PC-3 (cell line): ENCODE measurements around the gene CPLX1. TPM values are rescaled to one million over a fixed set of nuclear protein-coding genes. Genes with fewer than 3 reads are reported as not detected.

Source experiments
- ATAC-seq: fragments of 200-7000 bp; cut with Tn5 transposase; 2 replicates; pipeline ENCODE4 v1.9.1; 2020; ENCODE audit warnings: mild to moderate bottlenecking, moderate library complexity
- BruUV-seq: library from RNA; stranded (reverse); fragments of 400-500 nt; replicated peaks from 2 replicates; lab custom pipeline; 2021; lab: Mats Ljungman, UMichigan
- CTCF ChIA-PET: fragments of 300-600 bp; sonication (Branson Sonifier 250); formaldehyde crosslinking; loops from one replicate; lab custom pipeline; 2022; ENCODE audit warnings: antibody characterized with exemption; lab: Charles Lee
- POLR2A ChIA-PET: fragments of 300-600 bp; sonication (Branson Sonifier 250); formaldehyde crosslinking; loops from one replicate; lab custom pipeline; 2022; ENCODE audit warnings: antibody characterized with exemption; ENCODE audit not compliant: unreplicated experiment; lab: Charles Lee
- DNase-seq: peaks from one replicate; pipeline ENCODE4 v3.0.0-alpha.2; 2015
- H2AFZ ChIP-seq: fragments of 300-600 bp; sonication (generic); 2 replicates; pipeline ENCODE4 v1.6.0; 2016; ENCODE audit warnings: antibody characterized with exemption, low read length
- H3F3A ChIP-seq: fragments of 300-600 bp; sonication (generic); one replicate; pipeline ENCODE4 v1.6.0; 2017; ENCODE audit warnings: antibody characterized with exemption, low read length, control low read depth, mild to moderate bottlenecking; ENCODE audit not compliant: unreplicated experiment
- H3K27ac ChIP-seq: fragments of 300-600 bp; sonication (generic); 2 replicates; pipeline ENCODE4 v1.5.1; 2016; ENCODE audit warnings: mild to moderate bottlenecking, low read length
- H3K27me3 ChIP-seq: fragments of 300-600 bp; sonication (generic); 2 replicates; pipeline ENCODE4 v1.6.1; 2016; ENCODE audit warnings: low read length, mixed read lengths
- H3K36me3 ChIP-seq: fragments of 300-600 bp; sonication (generic); 2 replicates; pipeline ENCODE4 v1.6.1; 2016; ENCODE audit warnings: low read depth, mixed run types, low read length, mixed read lengths
- H3K4me1 ChIP-seq: fragments of 300-600 bp; sonication (generic); 2 replicates; pipeline ENCODE4 v1.5.1; 2016; ENCODE audit warnings: low read length; ENCODE audit not compliant: insufficient read depth
- H3K4me2 ChIP-seq: fragments of 300-600 bp; sonication (generic); 2 replicates; pipeline ENCODE4 v1.6.0; 2016; ENCODE audit warnings: low read length
- H3K4me3 ChIP-seq: fragments of 300-600 bp; sonication (generic); 2 replicates; pipeline ENCODE4 v1.5.1; 2016; ENCODE audit warnings: mild to moderate bottlenecking, low read length, mixed read lengths
- H3K79me2 ChIP-seq: fragments of 300-600 bp; sonication (generic); 2 replicates; pipeline ENCODE4 v1.6.1; 2017; ENCODE audit warnings: low read length, mixed read lengths
- H3K9ac ChIP-seq: fragments of 300-600 bp; sonication (generic); 2 replicates; pipeline ENCODE4 v1.6.0; 2016; ENCODE audit warnings: mild to moderate bottlenecking, low read length
- H3K9me2 ChIP-seq: fragments of 300-600 bp; sonication (generic); replicated peaks from 2 replicates; pipeline ENCODE4 v1.6.1; 2016; ENCODE audit warnings: mixed run types, low read length, mixed read lengths
- H3K9me3 ChIP-seq: fragments of 300-600 bp; sonication (generic); 2 replicates; pipeline ENCODE4 v1.6.1; 2016; ENCODE audit warnings: low read length, mixed read lengths
- H4K20me1 ChIP-seq: fragments of 300-600 bp; sonication (generic); 2 replicates; pipeline ENCODE4 v1.6.1; 2016; ENCODE audit warnings: low read length, mixed read lengths
- CTCF ChIP-seq: fragments of 300-600 bp; sonication (generic); conservative IDR thresholded peaks from 2 replicates; pipeline ENCODE4 v1.5.1; 2017; ENCODE audit warnings: antibody characterized with exemption, low read depth, mild to moderate bottlenecking, low read length
- EZH2 ChIP-seq: fragments of 300-600 bp; sonication (generic); IDR thresholded peaks from one replicate; pipeline ENCODE4 v1.6.1; 2017; ENCODE audit warnings: antibody characterized with exemption, mild to moderate bottlenecking, low read length; ENCODE audit not compliant: unreplicated experiment
- EZH2phosphoT487 ChIP-seq: fragments of 300-600 bp; sonication (generic); IDR thresholded peaks from 2 replicates; pipeline ENCODE4 v1.6.1; 2018; ENCODE audit warnings: mild to moderate bottlenecking, antibody characterized with exemption, low read length, borderline replicate concordance
- intact Hi-C: fragments of 100-400 bp; cut with micrococcal nuclease; formaldehyde crosslinking; loops from 2 replicates; pipeline ENCODE4 v1.9.0; 2023
- total RNA-seq: library from RNA; depleted of rRNA; stranded (reverse); fragments of >200 nt; gene quantifications from 2 replicates; pipeline ENCODE4 v1.2.3, GENCODE V29; 2014

CPLX1 gene
- total RNA-seq, 1 experiment from 2014 or later, result 0.87 TPM

GRCh38 chr4:830601-831482 lies 4.9 kb upstream of the CPLX1 start:
- ChIA-PET CTCF (no interaction called here), POLR2A (no interaction called here)
- no peak overlapping the region for H3K9ac ChIP-seq
- ATAC-seq, result no peak
- DNase-seq, result no peak
- BruUV-seq, result no TSS peak
- H3K9me3 ChIP-seq, result no peaks in the 10 kb centered on the region
- H2AFZ ChIP-seq, result no peak overlapping the region
- H3K9me2 ChIP-seq, result no peaks in the 10 kb centered on the region
- no peak overlapping the region for H3K27ac ChIP-seq
- peaks cover 4% of the 10 kb centered on the region; the same call in 1 of the 2 replicates for H3K27me3 ChIP-seq
- H4K20me1 ChIP-seq, result no peaks in the 10 kb centered on the region
- no peaks in the 10 kb centered on the region for H3K79me2 ChIP-seq
- H3F3A ChIP-seq, result no peaks in the 10 kb centered on the region
- TF ChIP-seq EZH2phosphoT487 (no peak), CTCF (no peak), EZH2 (no peak)
- H3K36me3 ChIP-seq, result no peaks in the 10 kb centered on the region
- intact Hi-C loops, result no loop called here
- H3K4me2 ChIP-seq, result no peak overlapping the region
- no peaks in the 10 kb centered on the region for H3K4me1 ChIP-seq
- no peak overlapping the region for H3K4me3 ChIP-seq

- ATAC-seq (no peak), DNase-seq (no peak)
- ChIA-PET CTCF (no interaction called here), POLR2A (no interaction called here)
- H3K4me2 ChIP-seq, result no peak overlapping the region
- BruUV-seq, result no TSS peak
- no peak overlapping the region for H3K4me3 ChIP-seq
- H4K20me1 ChIP-seq, result no peaks in the 10 kb centered on the region
- no peaks in the 10 kb centered on the region for H3K4me1 ChIP-seq
- H2AFZ ChIP-seq, result no peak overlapping the region
- H3K79me2 ChIP-seq, result no peaks in the 10 kb centered on the region
- H3K36me3 ChIP-seq, result no peaks in the 10 kb centered on the region
- no peak overlapping the region for H3K27ac ChIP-seq
- TF ChIP-seq EZH2phosphoT487 (no peak), CTCF (no peak), EZH2 (no peak)
- intact Hi-C loops, result no loop called here
- no peaks in the 10 kb centered on the region for H3K9me2 ChIP-seq
- no peak overlapping the region for H3K9ac ChIP-seq
- peaks cover 8% of the 10 kb centered on the region; the same call in 1 of the 2 replicates for H3K27me3 ChIP-seq
- no peaks in the 10 kb centered on the region for H3F3A ChIP-seq
- H3K9me3 ChIP-seq, result no peaks in the 10 kb centered on the region
Observed at GRCh38 chr4:829761-830600, 4.1 kb upstream of the CPLX1 start.
